ENCODE results near the gene CFAP77. TPM values are rescaled to one million over a fixed set of nuclear protein-coding genes. Genes with fewer than 3 reads are reported as not detected.
"Not testable (repeated sequence)": the region's sequence is repeated elsewhere in the genome, so short reads cannot be mapped to it uniquely, and the experiment has no call there.

Gene CFAP77
- total RNA-seq, 2 experiments from 2014 or later = not detected

DNA sequence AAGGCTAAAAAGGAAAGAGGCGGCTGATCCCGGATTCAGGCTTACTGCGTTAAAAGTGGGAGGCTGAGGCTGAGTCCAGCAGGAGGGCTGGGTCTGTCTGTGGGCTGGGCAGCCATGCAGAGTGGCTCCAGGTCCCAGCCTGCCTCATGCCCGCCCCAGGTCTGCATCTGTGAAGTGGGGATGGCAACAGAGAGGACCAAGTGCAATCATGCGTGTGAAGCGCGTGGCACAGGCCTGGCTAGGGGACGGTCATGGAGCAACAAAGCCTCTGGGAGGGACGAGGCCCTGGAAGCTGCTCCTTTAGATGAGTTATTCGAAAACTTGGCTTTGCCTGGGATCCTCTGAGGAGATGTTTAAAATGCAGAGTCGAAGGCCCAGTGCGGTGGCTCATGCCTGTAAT lies 142.0 kb downstream of the CFAP77 start:
- Mint-ChIP-seq H3K36me3 (ENCODE audit: low read depth) (no peaks in the 10 kb centered on the region), H3K27ac (no peak overlapping the region), H3K9me3 (ENCODE audit: low read depth) (no peaks in the 10 kb centered on the region), H3K27me3 (peaks cover 10% of the 10 kb centered on the region), H3K4me3 (no peak overlapping the region), H3K4me1 (no peaks in the 10 kb centered on the region)
- POLR2A ChIA-PET = no interaction called here
- ATAC-seq = no peak
- no peak for DNase-seq
- intact Hi-C loops (cut with DNase I, micrococcal nuclease) = no loop called here
- CTCF ChIA-PET = no interaction called here

DNA sequence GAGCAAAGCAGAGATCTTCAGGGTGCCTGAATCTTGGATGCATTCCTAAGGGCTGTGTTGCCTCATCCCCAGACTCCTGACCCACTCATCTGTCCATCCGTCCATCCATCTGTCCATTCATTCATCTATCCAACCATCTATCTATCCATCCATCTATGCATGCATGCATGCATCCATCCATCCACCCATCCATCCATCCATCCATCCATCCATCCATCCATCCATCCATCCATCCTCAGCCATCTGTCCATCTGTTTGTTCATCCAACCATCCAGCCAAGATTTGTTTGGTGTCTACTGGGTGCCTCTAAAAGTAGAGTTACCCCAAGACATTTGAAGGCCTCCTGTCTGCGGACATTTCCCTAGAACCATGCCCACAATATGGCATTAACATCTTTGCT lies 144.7 kb downstream of the CFAP77 start:
- intact Hi-C loops (cut with DNase I, micrococcal nuclease) = loop anchor here in 1 of 2 experiments (5.0 kb wide), 1 partner anchor 603 kb away; no protein-coding TSS in a partner anchor
- Mint-ChIP-seq H3K4me3 (no peak overlapping the region), H3K9me3 (ENCODE audit: low read depth) (no peaks in the 10 kb centered on the region), H3K27ac (no peak overlapping the region), H3K36me3 (ENCODE audit: low read depth) (no peaks in the 10 kb centered on the region), H3K4me1 (no peaks in the 10 kb centered on the region), H3K27me3 (peaks cover 14% of the 10 kb centered on the region)
- ChIA-PET CTCF (no interaction called here), POLR2A (no interaction called here)
- no peak for DNase-seq
- no peak for ATAC-seq

GRCh38 chr9:132555528-132555927 lies 145.5 kb downstream of the CFAP77 start:
- CTCF ChIA-PET = no interaction called here
- intact Hi-C loops (cut with DNase I, micrococcal nuclease) = loop anchor here in 1 of 2 experiments (5.0 kb wide), 1 partner anchor 602 kb away; no protein-coding TSS in a partner anchor

GRCh38 chr9:132556235-132556634 lies 146.2 kb downstream of the CFAP77 start:
- no peaks in the 10 kb centered on the region for H3K4me1 Mint-ChIP-seq
- peaks cover 20% of the 10 kb centered on the region for H3K27me3 Mint-ChIP-seq
- no peak for ATAC-seq
- POLR2A ChIA-PET = no interaction called here
- H3K36me3 Mint-ChIP-seq (ENCODE audit: low read depth) = no peaks in the 10 kb centered on the region
- no peaks in the 10 kb centered on the region for H3K9me3 Mint-ChIP-seq (ENCODE audit: low read depth)
- no peak overlapping the region for H3K4me3 Mint-ChIP-seq
- no peak overlapping the region for H3K27ac Mint-ChIP-seq
- DNase-seq = no peak
- CTCF ChIA-PET = no interaction called here
- intact Hi-C loops (cut with DNase I, micrococcal nuclease) = loop anchor here in 1 of 2 experiments (5.0 kb wide), 1 partner anchor 601 kb away; no protein-coding TSS in a partner anchor

More at GRCh38 chr9:132555528-132555927, 145.5 kb downstream of the CFAP77 start:
- Mint-ChIP-seq H3K9me3 (ENCODE audit: low read depth) (no peaks in the 10 kb centered on the region), H3K27ac (no peak overlapping the region), H3K4me3 (no peak overlapping the region), H3K36me3 (ENCODE audit: low read depth) (no peaks in the 10 kb centered on the region), H3K27me3 (peaks cover 17% of the 10 kb centered on the region), H3K4me1 (no peaks in the 10 kb centered on the region)
- ATAC-seq = no peak
- DNase-seq = no peak
- POLR2A ChIA-PET = no interaction called here

DNA sequence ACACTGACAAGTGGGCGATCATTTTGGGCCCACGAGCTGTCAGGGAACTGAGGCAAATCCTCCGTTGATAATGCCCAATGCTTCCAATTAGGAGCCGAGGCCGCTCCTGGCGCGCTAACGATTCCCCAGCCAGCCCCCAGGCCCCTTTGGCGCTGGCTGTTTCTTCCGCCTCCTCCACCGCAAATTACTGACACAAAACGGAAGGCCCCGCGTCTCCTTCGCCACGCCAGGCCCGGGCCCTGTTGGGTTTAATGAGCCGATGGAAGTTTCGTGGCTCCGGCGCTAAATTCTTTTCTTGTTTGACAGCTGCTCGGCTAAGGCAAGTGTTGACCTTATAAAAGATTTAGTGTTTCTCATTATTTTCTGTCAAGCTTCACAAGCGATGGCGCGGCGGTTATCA lies 146.7 kb downstream of the CFAP77 start:
- CTCF ChIA-PET = interaction anchor here (0.7 kb wide), 1 partner anchor 231 kb away, joined by 3 read pairs; no protein-coding TSS in a partner anchor
- Mint-ChIP-seq H3K27ac (no peak overlapping the region), H3K36me3 (ENCODE audit: low read depth) (no peaks in the 10 kb centered on the region), H3K9me3 (ENCODE audit: low read depth) (no peaks in the 10 kb centered on the region), H3K27me3 (peaks cover 20% of the 10 kb centered on the region), H3K4me3 (no peak overlapping the region), H3K4me1 (no peaks in the 10 kb centered on the region)
- ATAC-seq (no peak), DNase-seq (no peak)
- POLR2A ChIA-PET = no interaction called here
- intact Hi-C loops (cut with DNase I, micrococcal nuclease) = loop anchor here in 1 of 2 experiments (5.0 kb wide), 1 partner anchor 601 kb away; no protein-coding TSS in a partner anchor

DNA sequence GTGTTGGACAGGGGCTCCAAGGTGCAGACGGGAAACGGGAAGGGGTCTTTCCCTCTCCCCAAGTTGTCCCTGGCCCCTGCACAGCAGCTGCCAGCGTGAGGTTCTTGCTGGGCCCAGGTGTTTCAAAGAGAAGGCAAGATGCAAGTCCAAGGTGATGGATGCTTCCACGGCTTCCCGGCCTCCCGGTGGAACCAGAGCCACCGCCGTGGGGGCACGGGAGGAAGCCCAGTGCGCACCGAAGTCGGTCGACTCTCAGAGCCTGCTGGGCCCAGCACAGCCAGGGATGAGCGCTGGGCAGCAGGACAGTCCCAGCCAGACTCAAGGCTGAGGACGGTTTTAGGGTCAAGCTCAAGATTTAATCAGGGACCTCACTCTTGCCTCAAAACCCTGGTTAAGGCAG lies 147.1 kb downstream of the CFAP77 start:
- DNase-seq (no peak), ATAC-seq (no peak)
- ChIA-PET POLR2A (no interaction called here), CTCF (interaction anchor here (0.5 to 0.7 kb wide), 2 partner anchors 18 to 232 kb away, joined by 3 read pairs; no protein-coding TSS in a partner anchor)
- H3K9me3 Mint-ChIP-seq (ENCODE audit: low read depth) = no peaks in the 10 kb centered on the region
- H3K4me1 Mint-ChIP-seq = no peaks in the 10 kb centered on the region
- no peak overlapping the region for H3K4me3 Mint-ChIP-seq
- intact Hi-C loops (cut with DNase I, micrococcal nuclease) = loop anchor here in 1 of 2 experiments (5.0 kb wide), 1 partner anchor 600 kb away; no protein-coding TSS in a partner anchor
- peaks cover 21% of the 10 kb centered on the region for H3K27me3 Mint-ChIP-seq
- H3K36me3 Mint-ChIP-seq (ENCODE audit: low read depth) = no peaks in the 10 kb centered on the region
- no peak overlapping the region for H3K27ac Mint-ChIP-seq

- no peak overlapping the region for H3K4me3 Mint-ChIP-seq
- intact Hi-C loops (cut with DNase I, micrococcal nuclease) = loop anchor here in 1 of 2 experiments (5.0 kb wide), 1 partner anchor 598 kb away; no protein-coding TSS in a partner anchor
These were observed 149.7 kb downstream of the CFAP77 start for GRCh38 chr9:132559711-132560110.

GRCh38 chr9:132560616-132561202 lies 150.7 kb downstream of the CFAP77 start:
- ChIA-PET CTCF (interaction anchor here (0.6 to 0.7 kb wide), 2 partner anchors 14 to 128 kb away, joined by 3 to 5 read pairs; no protein-coding TSS in a partner anchor), POLR2A (no interaction called here)
- DNase-seq = no peak
- Mint-ChIP-seq H3K4me3 (no peak overlapping the region), H3K27ac (no peak overlapping the region), H3K27me3 (peaks cover 23% of the 10 kb centered on the region), H3K4me1 (no peaks in the 10 kb centered on the region), H3K36me3 (ENCODE audit: low read depth) (no peaks in the 10 kb centered on the region), H3K9me3 (ENCODE audit: low read depth) (no peaks in the 10 kb centered on the region)
- intact Hi-C loops (cut with DNase I, micrococcal nuclease) = no loop called here
- ATAC-seq = no peak

More at GRCh38 chr9:132559711-132560110, 149.7 kb downstream of the CFAP77 start:
- POLR2A ChIA-PET = no interaction called here
- no peaks in the 10 kb centered on the region for H3K9me3 Mint-ChIP-seq (ENCODE audit: low read depth)
- peaks cover 25% of the 10 kb centered on the region for H3K27me3 Mint-ChIP-seq
- ATAC-seq (no peak), DNase-seq (no peak)
- no peak overlapping the region for H3K27ac Mint-ChIP-seq
- CTCF ChIA-PET = interaction anchor here (0.7 kb wide), 1 partner anchor 16 kb away, joined by 3 read pairs; no protein-coding TSS in a partner anchor
- H3K36me3 Mint-ChIP-seq (ENCODE audit: low read depth) = no peaks in the 10 kb centered on the region
- H3K4me1 Mint-ChIP-seq = no peaks in the 10 kb centered on the region

DNA sequence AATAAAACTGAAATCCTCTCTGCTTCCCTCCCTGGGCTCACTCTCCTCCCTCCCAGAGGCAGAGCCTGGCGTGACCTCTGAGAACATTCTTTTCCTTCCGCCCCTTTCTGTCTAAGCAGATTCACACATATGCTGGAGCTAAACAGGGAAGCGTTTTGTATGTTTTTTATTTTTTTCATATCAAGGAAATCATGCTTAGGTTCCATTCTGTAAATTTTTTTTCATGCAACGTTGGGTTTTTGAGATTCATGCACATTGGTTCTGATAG lies 152.2 kb downstream of the CFAP77 start:
- CTCF ChIA-PET = no interaction called here

DNA sequence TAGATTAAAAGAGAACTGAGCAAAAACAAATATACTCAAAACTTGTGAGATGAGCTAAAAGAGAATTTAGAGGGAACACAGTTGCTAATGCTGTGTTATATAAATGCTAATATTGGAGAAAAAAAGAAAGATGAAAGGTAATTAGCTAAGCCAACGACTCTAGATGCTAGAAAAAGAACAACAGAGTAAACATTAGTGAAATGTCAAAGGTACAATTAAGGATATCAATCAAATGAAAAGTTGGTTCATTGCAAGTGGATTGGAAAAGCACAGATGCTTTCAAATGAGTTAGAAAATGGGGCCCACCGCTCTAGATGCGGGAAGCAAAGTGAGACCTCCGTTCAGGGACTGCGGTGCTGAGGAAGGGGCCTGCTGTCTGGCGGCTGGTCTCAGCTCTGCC lies 154.5 kb downstream of the CFAP77 start:
- ChIA-PET POLR2A (no interaction called here), CTCF (no interaction called here)
- no peaks in the 10 kb centered on the region for H3K36me3 Mint-ChIP-seq (ENCODE audit: low read depth)
- H3K9me3 Mint-ChIP-seq (ENCODE audit: low read depth) = no peaks in the 10 kb centered on the region
- H3K4me1 Mint-ChIP-seq = no peaks in the 10 kb centered on the region
- ATAC-seq = no peak
- intact Hi-C loops (cut with DNase I, micrococcal nuclease) = no loop called here
- DNase-seq = no peak
- H3K27me3 Mint-ChIP-seq = peaks cover 17% of the 10 kb centered on the region
- H3K4me3 Mint-ChIP-seq = no peak overlapping the region
- no peak overlapping the region for H3K27ac Mint-ChIP-seq

More for the DNA sequence above, 152.2 kb downstream of the CFAP77 start:
- ATAC-seq (no peak), DNase-seq (no peak)
- no peaks in the 10 kb centered on the region for H3K36me3 Mint-ChIP-seq (ENCODE audit: low read depth)
- H3K27ac Mint-ChIP-seq = no peak overlapping the region
- H3K4me1 Mint-ChIP-seq = no peaks in the 10 kb centered on the region
- H3K9me3 Mint-ChIP-seq (ENCODE audit: low read depth) = no peaks in the 10 kb centered on the region
- intact Hi-C loops (cut with DNase I, micrococcal nuclease) = no loop called here
- POLR2A ChIA-PET = no interaction called here
- H3K27me3 Mint-ChIP-seq = peaks cover 23% of the 10 kb centered on the region
- no peak overlapping the region for H3K4me3 Mint-ChIP-seq

- H3K4me3 Mint-ChIP-seq; H3K4me1 Mint-ChIP-seq; H3K36me3 Mint-ChIP-seq (ENCODE audit: low read depth); POLR2A ChIA-PET; DNase-seq; H3K27me3 Mint-ChIP-seq; intact Hi-C loops (cut with DNase I, micrococcal nuclease); H3K27ac Mint-ChIP-seq; ATAC-seq; H3K9me3 Mint-ChIP-seq (ENCODE audit: low read depth): not testable (repeated sequence)
- CTCF ChIA-PET = interaction anchor here (0.9 to 1.4 kb wide), 2 partner anchors 24 to 154 kb away, joined by 3 read pairs; no protein-coding TSS in a partner anchor
These were observed 158.8 kb downstream of the CFAP77 start for GRCh38 chr9:132568787-132569186.
